Anterior cingulate cortex (tissue), 58 donors: ENCODE results near the gene MARF1.
"Not testable (repeated sequence)": the region's sequence is repeated elsewhere in the genome, so short reads cannot be mapped to it uniquely, and the experiment has no call there.

Source experiments
- DNase-seq, 58 donors: peaks; one replicate each; lab custom pipeline; 2025; lab: John Stamatoyannopoulos, UW

MARF1 gene

DNA sequence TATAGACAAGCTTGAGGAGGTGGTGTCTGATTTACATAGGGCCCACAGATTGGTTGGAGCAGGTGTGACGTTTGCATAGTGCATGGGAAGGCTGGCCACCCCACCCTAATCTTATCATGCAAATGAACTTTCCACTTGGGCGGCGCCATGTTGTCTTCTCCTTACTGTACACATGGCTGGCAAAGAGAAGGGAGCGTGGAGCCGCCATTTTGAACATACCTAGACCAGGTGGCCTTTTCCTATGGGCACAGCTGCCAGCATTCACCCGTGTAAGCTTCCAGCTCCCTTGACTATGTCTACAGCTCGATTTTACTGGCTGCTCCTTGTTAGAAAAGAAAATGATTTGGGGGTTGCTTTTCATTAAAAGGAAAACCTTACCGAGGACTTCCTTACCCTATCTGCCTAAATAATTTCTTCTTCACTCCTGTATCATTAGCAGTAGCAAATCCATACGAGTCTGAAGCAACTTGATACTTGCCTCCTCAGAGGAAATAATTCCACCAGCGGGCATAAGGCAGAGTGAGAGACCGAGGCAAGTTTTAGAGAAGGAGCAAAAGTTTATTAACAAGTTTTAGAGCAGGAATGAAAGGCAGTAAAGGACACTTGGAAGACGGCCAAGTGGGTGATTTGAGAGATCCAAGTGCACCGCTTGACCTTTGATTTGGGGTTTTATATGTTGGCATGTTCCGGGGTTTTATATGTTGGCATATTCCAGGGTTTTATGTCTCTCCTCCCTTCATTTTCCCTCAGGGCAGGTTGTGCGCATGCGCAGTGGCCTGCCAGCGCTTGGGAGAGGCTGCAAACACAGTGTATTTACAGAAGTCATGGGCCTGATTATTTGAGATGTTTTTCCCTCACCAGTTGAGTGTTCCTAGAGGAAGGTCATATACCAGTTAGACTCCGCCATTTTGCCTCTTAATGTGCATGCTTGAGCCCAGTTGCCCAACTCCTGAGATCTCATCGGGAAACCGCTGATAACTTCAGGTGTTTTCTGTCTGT, 65.7 kb downstream of the MARF1 start:
- DNase-seq, result no peak

DNA sequence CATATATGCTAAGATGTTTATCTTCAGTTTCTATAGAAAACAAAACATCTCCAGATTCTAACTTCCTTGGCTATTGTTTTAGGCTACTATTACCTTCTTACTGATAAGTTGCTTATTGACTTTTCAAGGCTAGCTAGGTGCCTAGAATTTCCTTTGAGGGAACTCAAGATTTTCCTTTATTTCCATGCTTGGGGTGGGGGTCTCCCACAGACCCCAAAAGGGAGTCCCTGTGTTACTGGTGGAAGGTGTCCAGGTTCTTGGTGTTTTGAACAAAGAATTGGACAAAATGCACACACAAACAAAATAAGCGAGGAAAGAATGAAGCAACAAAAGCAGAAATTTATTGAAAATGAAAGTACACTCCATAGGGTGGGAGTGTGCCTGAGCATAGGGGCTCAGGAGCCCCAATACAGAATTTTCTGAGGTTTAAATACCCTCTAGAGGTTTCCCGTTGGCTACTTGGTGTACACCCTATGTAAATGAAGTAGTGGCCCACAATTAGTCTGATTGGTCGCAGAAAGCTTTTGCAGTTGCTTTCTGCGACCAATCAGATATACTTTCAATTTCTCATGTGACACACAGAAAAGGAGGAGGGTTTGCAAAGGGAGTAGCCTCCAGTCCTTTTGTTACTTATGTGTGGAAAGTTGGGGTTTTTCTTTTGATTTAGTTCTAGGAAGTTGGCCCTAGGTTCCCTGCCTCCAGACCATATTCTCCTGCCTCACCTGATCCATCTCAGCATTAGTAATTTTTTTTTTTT, 67.5 kb downstream of the MARF1 start:
- DNase-seq, result no peak

DNA sequence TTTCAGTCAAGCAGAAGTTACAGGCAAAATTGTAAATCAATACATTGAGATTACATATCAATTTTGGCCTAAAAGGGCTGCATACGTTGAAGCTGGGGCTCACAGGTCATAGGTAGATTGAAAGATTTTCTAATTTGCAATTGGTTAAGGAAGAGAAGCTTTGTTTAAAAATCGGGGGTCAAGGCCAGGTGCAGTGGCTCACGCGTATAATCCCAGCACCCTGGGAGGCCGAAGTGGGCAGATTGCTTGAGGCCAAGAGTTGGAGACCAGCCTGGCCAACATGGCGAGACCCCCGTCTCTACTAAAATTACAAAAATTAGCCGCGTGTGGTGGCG, 68.4 kb downstream of the MARF1 start:
- DNase-seq, result no peak

DNA sequence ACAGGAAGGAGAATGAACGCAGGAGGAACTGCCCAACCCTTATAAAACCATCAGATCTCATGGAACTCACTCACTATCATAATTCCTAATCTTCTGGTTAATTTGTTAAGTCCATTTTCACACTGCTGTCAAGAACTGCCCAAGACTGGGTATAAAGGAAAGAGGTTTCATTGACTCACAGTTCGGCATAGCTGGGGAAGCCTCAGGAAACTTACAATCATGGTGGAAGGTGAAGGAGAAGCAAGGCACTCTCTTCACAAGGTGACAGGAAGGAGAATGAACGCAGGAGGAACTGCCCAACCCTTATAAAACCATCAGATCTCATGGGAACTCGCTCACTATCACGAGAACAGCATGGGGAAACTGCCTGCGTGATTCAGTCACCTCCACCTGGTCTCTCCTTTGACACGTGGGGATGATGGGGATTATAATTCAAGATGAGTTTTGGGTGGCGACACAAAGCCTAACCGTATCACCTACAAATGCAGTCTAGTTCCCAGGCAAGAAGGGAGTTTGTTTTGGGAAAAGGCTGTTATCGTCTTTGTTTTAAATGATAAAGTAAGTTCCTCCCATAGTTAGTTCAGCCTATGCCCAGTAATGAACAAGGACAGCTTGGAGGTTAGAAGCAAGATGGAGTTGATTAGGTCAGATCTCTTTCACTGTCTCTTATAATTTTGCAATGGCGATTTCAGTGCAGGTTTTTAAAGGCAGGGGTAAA, 68.9 kb downstream of the MARF1 start:
- DNase-seq, result not testable (repeated sequence)

DNA sequence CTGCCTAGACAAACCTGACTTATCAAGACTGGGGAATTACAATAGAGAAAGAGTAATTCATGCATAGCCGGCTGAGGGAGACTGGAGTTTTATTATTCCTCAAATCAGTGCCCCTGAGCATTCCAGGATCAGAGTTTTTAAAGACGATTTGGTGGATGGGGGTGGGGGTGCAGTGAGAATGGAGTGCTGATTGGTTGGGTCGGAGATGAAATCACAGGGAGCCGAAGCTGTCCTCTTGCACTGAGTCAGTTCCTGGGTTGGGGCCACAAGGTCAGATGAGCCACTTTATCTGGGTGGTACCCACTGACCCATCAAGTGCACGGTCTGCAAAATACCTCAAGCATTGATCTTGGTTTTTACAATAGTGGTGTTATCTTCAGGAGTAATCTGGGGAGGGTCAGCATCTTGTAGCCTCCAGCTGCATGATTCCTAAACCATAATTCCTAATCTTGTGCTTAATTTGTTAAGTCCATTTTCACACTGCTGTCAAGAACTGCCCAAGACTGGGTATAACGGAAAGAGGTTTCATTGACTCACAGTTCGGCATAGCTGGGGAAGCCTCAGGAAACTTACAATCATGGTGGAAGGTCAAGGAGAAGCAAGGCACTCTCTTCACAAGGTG, 69.6 kb downstream of the MARF1 start:
- DNase-seq, result no peak

DNA sequence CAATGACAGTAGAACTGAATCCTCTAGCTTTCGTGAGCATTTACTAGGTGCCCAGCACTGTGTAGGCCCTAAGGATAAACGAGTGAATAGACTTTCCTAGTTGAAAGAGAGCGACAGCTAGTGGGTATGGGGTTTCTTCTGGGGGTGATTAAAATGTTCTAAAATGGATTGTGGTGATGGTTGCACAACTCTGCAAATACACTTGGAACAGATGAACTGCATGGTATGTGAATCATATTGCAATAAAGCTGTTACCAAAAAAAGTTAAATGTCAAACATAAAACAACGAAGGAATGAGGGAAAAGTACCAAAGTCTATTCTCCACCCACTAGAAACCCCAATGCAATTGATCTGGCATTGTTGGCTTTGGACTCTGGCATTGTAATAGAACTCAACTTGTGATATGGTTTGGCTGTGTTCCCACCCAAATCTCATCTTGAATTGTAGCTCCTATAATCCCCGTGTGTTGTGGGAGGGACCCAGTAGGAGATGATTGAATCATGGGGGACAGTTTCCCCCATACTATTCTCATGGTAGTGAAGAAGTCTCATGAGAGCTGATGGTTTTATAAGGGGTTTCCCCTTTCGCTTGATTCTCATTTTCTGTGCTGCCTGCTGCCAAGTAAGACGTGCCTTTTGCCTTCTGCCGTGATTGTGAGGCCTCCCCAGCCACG, 70.5 kb downstream of the MARF1 start:
- DNase-seq, result no peak

DNA sequence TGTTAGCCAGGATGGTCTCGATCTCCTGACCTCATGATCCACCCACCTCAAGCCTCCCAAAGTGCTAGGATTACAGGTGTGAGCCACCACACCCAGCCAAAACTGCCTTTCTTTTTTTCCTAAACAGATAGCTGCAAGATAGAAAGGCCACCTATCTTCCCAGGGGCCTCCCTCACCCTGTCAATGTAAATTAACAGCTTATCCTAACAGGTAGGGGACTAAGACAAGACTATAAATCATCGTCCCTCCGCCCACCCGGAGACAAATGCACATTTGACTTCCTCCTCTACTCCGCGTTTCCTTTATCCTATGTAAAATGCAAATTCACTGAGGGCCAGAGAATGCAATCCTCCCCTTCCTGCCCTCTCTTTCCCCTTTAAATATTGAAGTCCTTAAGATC, 71.4 kb downstream of the MARF1 start:
- DNase-seq, result no peak

DNA sequence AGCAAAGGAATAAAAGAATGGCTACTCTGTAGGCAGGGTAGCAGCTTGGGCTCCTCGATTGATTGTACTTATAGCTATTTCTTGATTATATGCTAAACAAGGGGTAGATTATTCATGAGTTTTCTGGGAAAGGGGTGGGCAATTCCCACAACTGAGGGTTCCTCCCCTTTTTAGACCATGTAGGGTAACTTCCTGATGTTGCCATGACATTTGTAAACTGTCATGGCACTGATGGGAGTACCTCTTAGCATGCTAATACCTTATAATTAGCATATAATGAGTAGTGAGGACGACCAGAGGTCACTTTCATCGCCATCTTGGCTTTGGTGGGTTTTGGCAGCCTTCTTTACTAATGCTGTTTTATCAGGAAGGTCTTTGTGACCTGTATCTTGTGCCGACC, 72.3 kb downstream of the MARF1 start:
- DNase-seq, result not testable (repeated sequence)

DNA sequence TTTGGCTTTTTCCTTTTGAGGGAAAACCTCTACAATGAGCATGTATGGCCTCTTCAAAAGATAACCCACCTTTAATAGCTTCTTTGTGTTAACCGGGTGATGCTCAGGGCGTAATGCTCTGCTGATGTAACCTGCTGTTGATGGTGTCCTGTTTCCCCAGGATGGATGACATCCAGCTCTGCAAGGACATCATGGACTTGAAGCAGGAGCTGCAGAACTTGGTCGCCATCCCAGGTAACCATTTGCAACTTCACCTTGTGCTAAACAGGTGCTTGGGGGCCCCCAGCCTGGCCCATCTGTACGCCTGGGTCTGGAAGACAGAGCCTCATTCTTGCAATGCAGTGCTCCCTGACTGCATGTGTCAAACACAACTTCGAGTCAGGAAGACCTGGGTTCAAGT, 75.1 kb downstream of the MARF1 start:
- no peak for DNase-seq

DNA sequence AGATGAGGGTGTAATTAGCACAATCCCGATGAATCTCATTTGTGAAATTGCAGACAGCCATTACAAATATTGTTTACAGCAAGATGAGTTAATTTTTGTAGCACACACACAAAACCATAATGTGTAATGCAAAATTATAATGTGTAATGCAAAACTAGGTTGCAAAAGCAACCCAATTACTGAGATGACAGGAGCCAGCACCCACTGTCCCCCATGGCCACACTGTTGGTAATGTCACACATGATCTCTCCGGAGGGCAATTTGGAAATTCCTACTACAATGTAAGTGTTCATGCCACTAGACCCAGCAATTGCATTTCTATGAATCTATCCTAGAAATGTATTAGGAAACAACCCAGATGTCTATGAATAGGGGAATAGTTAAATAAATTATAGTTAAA, 76.9 kb downstream of the MARF1 start:
- DNase-seq, result no peak

DNA sequence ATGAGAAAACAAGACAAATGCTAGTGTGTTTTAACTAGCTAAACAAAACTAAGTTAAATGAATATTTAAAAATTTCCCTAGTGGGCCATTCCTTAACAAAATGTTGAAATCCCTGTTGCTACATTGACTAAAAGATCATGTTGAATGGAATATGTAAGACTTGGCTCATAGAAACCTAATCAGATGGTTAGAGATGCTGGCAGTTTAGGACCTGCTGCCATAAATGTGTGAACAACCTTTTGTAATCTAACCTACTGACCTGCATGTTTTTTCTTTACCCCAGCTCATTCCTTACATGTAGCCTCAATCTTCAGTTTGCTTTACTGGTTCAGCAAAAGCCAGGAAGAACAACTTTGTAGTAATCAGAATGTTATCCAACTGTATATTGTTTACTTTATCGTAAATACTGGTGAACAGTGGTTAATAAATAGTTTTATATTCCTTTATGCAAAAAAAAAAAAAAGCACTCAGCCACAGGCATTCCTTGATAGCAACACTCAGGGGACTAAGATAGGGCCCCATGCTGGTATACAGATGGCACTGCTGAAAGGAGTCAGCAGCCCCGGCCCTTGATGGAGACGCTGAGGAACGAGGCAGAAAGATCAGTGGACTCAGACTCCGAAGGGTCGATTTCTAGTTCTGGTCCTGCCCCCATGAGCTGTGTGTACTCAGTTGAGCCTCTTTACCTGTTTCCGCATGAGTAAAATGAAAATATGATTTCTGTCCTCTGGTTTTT, 78.2 kb downstream of the MARF1 start:
- DNase-seq, result no peak

DNA sequence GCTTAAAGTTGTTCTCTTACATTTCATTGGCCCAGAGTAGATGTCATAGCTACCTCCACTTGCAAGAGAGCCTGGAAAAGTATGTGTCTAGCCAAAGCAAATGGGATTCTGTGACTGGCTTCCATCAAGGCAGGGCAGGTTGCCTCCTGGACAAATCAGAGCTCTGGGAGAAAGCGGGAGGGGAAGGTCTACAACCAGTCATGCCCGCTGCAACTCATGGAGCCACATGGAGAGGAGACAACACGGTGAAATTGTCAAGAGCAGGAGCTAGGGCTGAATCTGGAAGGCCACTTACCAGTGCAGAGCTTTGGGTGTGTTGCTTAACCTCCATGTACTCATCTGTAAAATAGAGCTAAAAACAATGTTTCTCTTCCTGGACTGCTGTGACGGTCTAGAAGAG, 83.8 kb downstream of the MARF1 start:
- no peak for DNase-seq

DNA sequence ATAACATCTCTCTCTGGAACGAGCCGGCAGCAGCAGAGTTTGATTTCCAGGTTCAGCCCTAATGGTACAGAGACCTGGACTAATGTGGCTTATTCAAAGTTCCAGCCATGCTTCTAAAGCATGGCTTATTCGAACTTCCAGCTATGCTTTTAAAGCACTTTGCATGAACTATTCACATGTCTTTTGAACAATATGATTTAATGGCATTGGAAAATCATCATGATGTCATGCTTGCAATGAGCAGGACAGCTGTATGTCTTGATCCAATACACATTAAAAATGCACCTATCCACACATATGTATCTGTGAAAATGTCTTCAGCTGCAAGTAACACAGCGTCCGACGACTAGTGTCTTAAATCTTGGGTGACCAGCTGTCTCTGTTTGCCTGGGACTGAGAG, 85.7 kb downstream of the MARF1 start:
- no peak for DNase-seq

DNA sequence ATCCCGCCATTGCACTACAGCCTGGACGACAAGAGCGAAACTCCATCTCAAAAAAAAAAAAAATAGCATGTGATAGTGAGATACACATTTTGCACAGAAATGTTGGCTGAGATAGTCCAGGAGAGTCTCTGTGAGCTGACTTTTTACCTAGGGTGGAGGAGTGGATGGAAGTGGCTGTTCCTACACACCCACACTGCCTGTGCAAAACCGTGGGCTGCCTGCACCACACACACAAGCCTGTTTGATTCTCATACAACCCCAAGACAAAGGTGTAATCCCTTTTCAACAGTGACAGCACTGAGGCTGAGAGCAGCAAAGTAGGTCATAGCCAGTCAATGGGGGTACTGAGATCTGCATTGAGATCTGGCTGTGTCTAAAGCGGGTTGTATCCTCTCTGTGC, 86.8 kb downstream of the MARF1 start:
- peak in 1 of 58 donors; percentile 15 for DNase-seq

DNA sequence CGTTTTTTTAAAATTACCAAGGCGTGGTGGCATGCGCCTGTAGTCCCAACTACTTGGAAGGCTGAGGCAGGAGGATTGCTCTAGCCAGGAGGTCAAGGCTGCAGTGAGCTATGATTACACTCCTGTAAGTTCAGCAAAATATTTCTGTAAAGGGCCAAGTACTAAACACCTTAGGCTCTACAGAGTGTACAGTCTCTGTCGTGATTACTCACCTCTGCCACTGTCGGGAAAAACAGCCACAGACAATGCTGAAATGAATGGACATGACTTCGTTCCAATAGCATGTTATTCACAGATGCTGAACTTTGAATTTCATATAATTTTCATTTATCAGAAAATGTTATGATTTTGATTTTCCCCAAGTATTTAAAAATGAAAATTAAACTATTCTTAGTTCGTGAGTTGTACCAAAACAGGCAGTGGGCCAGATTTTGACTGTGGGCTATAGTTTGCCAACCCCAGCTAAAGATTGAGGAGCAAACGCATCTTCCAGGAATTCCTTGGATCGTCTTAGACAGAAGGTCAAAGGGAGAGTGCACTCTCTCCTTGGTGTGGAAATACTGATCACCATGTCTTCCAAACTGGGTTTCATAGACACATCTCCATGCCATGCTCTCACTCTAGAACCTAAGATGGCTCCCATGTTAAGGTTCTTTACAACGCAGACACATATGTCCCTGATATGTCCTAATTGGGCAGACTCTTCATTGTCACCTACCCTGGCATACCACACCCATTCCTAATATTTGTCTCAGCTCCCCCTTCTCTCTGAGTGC, 89.5 kb downstream of the MARF1 start:
- DNase-seq, result no peak

DNA sequence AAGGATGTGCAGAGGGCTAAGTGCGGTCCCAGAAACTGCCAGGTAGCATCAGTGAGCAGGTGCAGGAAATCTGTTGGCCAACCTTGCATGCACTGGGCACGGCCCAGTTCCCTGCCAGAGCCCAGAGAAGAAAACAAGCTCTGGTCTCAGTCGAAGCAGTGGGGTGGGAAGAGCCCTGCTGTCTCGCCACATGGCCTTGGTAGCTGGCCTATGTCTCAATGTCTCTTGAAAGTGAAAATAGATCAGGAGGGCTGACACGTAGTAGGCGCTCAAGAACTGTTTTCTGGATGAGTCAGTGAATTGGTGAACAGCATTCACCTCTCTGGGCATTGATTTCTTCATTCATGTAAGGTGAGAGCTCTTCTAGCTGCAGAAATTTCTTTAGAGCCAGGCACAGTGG, 90.4 kb downstream of the MARF1 start:
- no peak for DNase-seq

DNA sequence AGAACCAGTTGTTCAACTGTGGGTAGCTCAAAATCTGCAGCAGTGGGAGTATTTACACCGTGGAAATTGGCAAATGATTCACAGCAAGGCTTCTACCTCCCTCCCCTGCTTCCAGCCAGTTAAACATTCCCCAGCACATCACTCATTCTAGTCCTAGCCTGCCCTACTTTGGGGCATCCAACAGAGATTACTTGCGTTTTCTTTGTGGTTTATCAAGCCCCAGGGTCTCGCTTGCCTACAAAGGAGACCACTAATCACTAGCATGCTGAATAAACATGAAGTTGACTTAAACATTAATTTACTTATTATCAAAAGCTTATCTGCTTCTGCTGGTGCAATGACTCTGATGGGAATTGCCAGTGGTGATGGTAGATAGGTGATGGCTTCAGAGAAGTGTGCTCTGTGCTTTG, 94.5 kb downstream of the MARF1 start:
- no peak for DNase-seq

DNA sequence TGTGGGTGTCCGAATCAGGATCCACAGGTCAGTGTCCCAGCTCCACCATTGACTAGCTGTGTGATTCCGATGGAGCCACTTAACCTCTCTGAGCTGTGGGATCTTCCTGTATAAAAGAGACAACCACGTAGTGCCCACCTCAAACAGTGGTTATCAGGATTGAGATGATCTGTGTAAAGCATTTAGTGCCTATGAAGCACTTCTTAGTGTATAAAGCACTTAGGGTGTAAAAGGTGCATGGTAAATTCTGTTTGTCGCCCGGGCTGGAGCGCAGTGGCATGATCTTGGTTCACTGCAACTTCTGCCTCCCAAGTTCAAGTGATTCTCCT, 95.2 kb downstream of the MARF1 start:
- no peak for DNase-seq
